PFSK-1 (cell line): Measurements from ENCODE around the gene CASP7.

Experiments
- FOXP2 ChIP-seq: optimal IDR thresholded peaks from 2 replicates; pipeline ENCODE3; 2011; ENCODE audit warnings: borderline replicate concordance, control low read depth, inconsistent platforms; ENCODE audit not compliant: insufficient read depth; ENCODE audit errors: extremely low read length, extremely low read depth
- POLR2AphosphoS5 ChIP-seq: IDR thresholded peaks from 2 replicates; pipeline ENCODE4 v1.6.1; 2012; ENCODE audit warnings: low read depth, mild to moderate bottlenecking, control low read depth, low read length, moderate library complexity
- REST ChIP-seq, 2 experiments: IDR thresholded peaks; 2 replicates each; pipeline versions ENCODE4 v1.6.1 to v1.8.0; 2011 to 2012; ENCODE audit warnings: low read depth in 2 of 2, low read length in 2 of 2, control low read depth in 1 of 2, inconsistent platforms in 1 of 2, mild to moderate bottlenecking in 1 of 2, moderate library complexity in 1 of 2; ENCODE audit not compliant: insufficient read depth in 1 of 2
- SIN3A ChIP-seq: IDR thresholded peaks from 2 replicates; pipeline ENCODE4 v1.6.1; 2012; ENCODE audit warnings: mild to moderate bottlenecking, low read length, moderate library complexity, borderline replicate concordance; ENCODE audit not compliant: insufficient read depth
- TAF1 ChIP-seq: IDR thresholded peaks from 2 replicates; pipeline ENCODE4 v1.6.1; 2012; ENCODE audit warnings: low read length, control low read depth, borderline replicate concordance; ENCODE audit not compliant: insufficient read depth

The CASP7 gene

GRCh38 chr10:113641702-113642101 lies 38.0 kb upstream of the CASP7 start:
- TF ChIP-seq SIN3A: no peak
- no peak for TF ChIP-seq TAF1
- TF ChIP-seq POLR2AphosphoS5: no peak
- no peak for TF ChIP-seq REST (IDR thresholded peaks at IDR 0.05; ENCODE audit: insufficient read depth in 1 of 2, low read depth in 2 of 2, low read length in 2 of 2)
- TF ChIP-seq FOXP2: no peak

- TF ChIP-seq SIN3A (no peak), FOXP2 (no peak), REST (IDR thresholded peaks at IDR 0.05; ENCODE audit: insufficient read depth in 1 of 2, low read depth in 2 of 2, low read length in 2 of 2) (no peak), TAF1 (no peak), POLR2AphosphoS5 (no peak)
Measured at GRCh38 chr10:113643183-113643582, 36.5 kb upstream of the CASP7 start.

- TF ChIP-seq REST (IDR thresholded peaks at IDR 0.05; ENCODE audit: insufficient read depth in 1 of 2, low read depth in 2 of 2, low read length in 2 of 2) (no peak), FOXP2 (no peak), SIN3A (no peak), TAF1 (no peak), POLR2AphosphoS5 (no peak)
Measured at GRCh38 chr10:113644185-113645120, 35.3 kb upstream of the CASP7 start.

GRCh38 chr10:113646336-113647201 lies 33.1 kb upstream of the CASP7 start:
- TF ChIP-seq REST (IDR thresholded peaks at IDR 0.05; ENCODE audit: insufficient read depth in 1 of 2, low read depth in 2 of 2, low read length in 2 of 2) (no peak), POLR2AphosphoS5 (no peak), TAF1 (no peak)
